HepG2 (cell line): Measurements from ENCODE around the gene ZCCHC10. TPM values are rescaled to one million over a fixed set of nuclear protein-coding genes. Genes with fewer than 3 reads are reported as not detected.

Experiments
- ATAC-seq: fragments of 200-7000 bp; cut with Tn5 transposase; 3 replicates; pipeline ENCODE4 v1.9.1; 2020; ENCODE audit warnings: mild to moderate bottlenecking, moderate library complexity
- BruUV-seq: library from RNA; stranded (reverse); fragments of 400-500 nt; replicated peaks from 2 replicates; lab custom pipeline; 2021; lab: Mats Ljungman, UMichigan
- CTCF ChIA-PET: fragments of 300-600 bp; formaldehyde crosslinking; extraction: SDS; loops from one replicate; lab custom pipeline; 2021; ENCODE audit warnings: low total read pairs, inconsistent platforms, low intra/inter-chr PET ratio; lab: Yijun Ruan, JAX
- POLR2A ChIA-PET: fragments of 350-600 bp; sonication (Branson Sonifier 250); formaldehyde crosslinking; loops from one replicate; lab custom pipeline; 2020; ENCODE audit warnings: antibody characterized with exemption, inconsistent platforms; lab: Yijun Ruan, JAX
- DNase-seq: peaks from one replicate; pipeline ENCODE4 v3.0.0-alpha.2; 2015; ENCODE audit warnings: low spot score
- FAIRE-seq: peaks from 3 replicates; lab custom pipeline; 2011; peaks lifted over from hg19 to GRCh38; lab: Jason Lieb, UNC
- H2AFZ ChIP-seq: one replicate; pipeline ENCODE4 v1.6.1; 2011; ENCODE audit warnings: low read length, inconsistent platforms
- H3K27ac ChIP-seq: fragments of 300-600 bp; 3 replicates; pipeline ENCODE4 v1.8.0; 2011; ENCODE audit warnings: mixed run types, mild to moderate bottlenecking, mixed read lengths, low read length, inconsistent platforms; ENCODE audit not compliant: insufficient read depth; ENCODE audit errors: extremely low read length
- H3K27me3 ChIP-seq, 2 experiments: fragments of 200-600 bp in 1 of 2; 2 replicates in 1 of 2; 3 replicates in 1 of 2; pipeline versions ENCODE4 v1.6.0 to v1.8.0; 2011; ENCODE audit warnings: low read length in 2 of 2, mild to moderate bottlenecking in 2 of 2, moderate library complexity in 2 of 2, inconsistent platforms in 1 of 2; ENCODE audit not compliant: insufficient read depth in 2 of 2, control insufficient read depth in 1 of 2
- H3K36me3 ChIP-seq, 2 experiments: fragments of 200-600 bp in 1 of 2; replicated peaks in 1 of 2; 2 replicates in 1 of 2; 3 replicates in 1 of 2; pipeline versions ENCODE4 v1.5.1 to v1.8.0; 2011; ENCODE audit warnings: low read length in 2 of 2, inconsistent platforms in 1 of 2; ENCODE audit not compliant: insufficient read depth in 2 of 2, control insufficient read depth in 1 of 2
- H3K4me1 ChIP-seq: 2 replicates; pipeline ENCODE4 v1.5.1; 2012; ENCODE audit warnings: low read length, inconsistent platforms; ENCODE audit not compliant: insufficient read depth
- H3K4me2 ChIP-seq: 2 replicates; pipeline ENCODE4 v1.6.0; 2011; ENCODE audit warnings: low read depth, low read length, inconsistent platforms
- H3K4me3 ChIP-seq, 3 experiments: fragments of 200-600 bp in 1 of 3; sonication (generic), shearing (Covaris generic) in 1 of 3; replicated peaks in 1 of 3; 2 replicates each; pipeline ENCODE4 v1.5.1; 2011 to 2016; ENCODE audit warnings: low read length in 3 of 3, inconsistent platforms in 2 of 3, low read depth in 2 of 3, mild to moderate bottlenecking in 2 of 3, control low read depth in 1 of 3, mixed read lengths in 1 of 3; ENCODE audit not compliant: insufficient read depth in 1 of 3
- H3K79me2 ChIP-seq: one replicate; pipeline ENCODE4 v1.6.1; 2011; ENCODE audit warnings: low read length, inconsistent platforms; ENCODE audit not compliant: insufficient read depth
- H3K9ac ChIP-seq: 2 replicates; pipeline ENCODE4 v1.6.0; 2011; ENCODE audit warnings: mild to moderate bottlenecking, low read depth, low read length, inconsistent platforms; ENCODE audit not compliant: insufficient read depth
- H3K9me3 ChIP-seq: 2 replicates; pipeline ENCODE4 v1.5.1; 2012; ENCODE audit warnings: mild to moderate bottlenecking, low read length
- H4K20me1 ChIP-seq: 2 replicates; pipeline ENCODE4 v1.6.0; 2011; ENCODE audit warnings: inconsistent platforms, mild to moderate bottlenecking, low read length, moderate library complexity; ENCODE audit not compliant: insufficient read depth
- ATF4 ChIP-seq, 2 experiments: fragments of 450-650 bp in 1 of 2; sonication (generic) in 1 of 2; formaldehyde crosslinking; IDR thresholded peaks; 2 replicates each; pipeline versions ENCODE4 v1.5.0 to v1.8.0; 2020 to 2022; ENCODE audit warnings: mild to moderate bottlenecking in 1 of 2, missing genetic modification reagents in 1 of 2
- CSRNP1 ChIP-seq: sonication (generic); formaldehyde crosslinking; IDR thresholded peaks from 2 replicates; pipeline ENCODE4 v1.8.1; 2023; ENCODE audit warnings: mild to moderate bottlenecking, missing genetic modification reagents
- HHEX ChIP-seq: IDR thresholded peaks from 2 replicates; pipeline ENCODE4 v1.6.1; 2016; ENCODE audit warnings: control low read depth
- PBX3 ChIP-seq: sonication (generic); formaldehyde crosslinking; IDR thresholded peaks from 2 replicates; pipeline ENCODE4 v1.8.1; 2023; ENCODE audit warnings: missing genetic modification reagents, inconsistent platforms, borderline replicate concordance
- PHF8 ChIP-seq: sonication (generic); formaldehyde crosslinking; IDR thresholded peaks from 2 replicates; pipeline ENCODE4 v1.5.0; 2020; ENCODE audit warnings: missing genetic modification reagents
- POLR2AphosphoS5 ChIP-seq: IDR thresholded peaks from 2 replicates; pipeline ENCODE4 v1.6.1; 2012; ENCODE audit warnings: low read depth, low read length
- PRDM10 ChIP-seq: sonication (generic); formaldehyde crosslinking; IDR thresholded peaks from 2 replicates; pipeline ENCODE4 v1.4.0; 2020; ENCODE audit warnings: low read depth, missing genetic modification reagents
- SMAD9 ChIP-seq: sonication (generic); formaldehyde crosslinking; IDR thresholded peaks from 2 replicates; pipeline ENCODE4 v1.5.1; 2020; ENCODE audit warnings: mild to moderate bottlenecking, missing genetic modification reagents
- THRA ChIP-seq: sonication (generic); formaldehyde crosslinking; IDR thresholded peaks from 2 replicates; pipeline ENCODE4 v1.4.0; 2020; ENCODE audit warnings: missing genetic modification reagents, borderline replicate concordance
- ZBTB37 ChIP-seq: sonication (generic); formaldehyde crosslinking; IDR thresholded peaks from 2 replicates; pipeline ENCODE4 v1.4.0; 2020; ENCODE audit warnings: mild to moderate bottlenecking, missing genetic modification reagents
- WGBS: methylation state at CpG from one replicate; pipeline ENCODE4 v1.1.6; 2017; ENCODE audit warnings: low lambda C conversion rate; 5-methylcytosine and 5-hydroxymethylcytosine counted together
- in situ Hi-C: cut with HindIII; loops from 2 replicates; pipeline ENCODE4 v1.10.0; 2017; ENCODE audit warnings: low pct_unique_long_range_greater_than_20kb; ENCODE audit not compliant: extremely low pct_ligation_motif_present
- intact Hi-C: fragments of 100-400 bp; cut with micrococcal nuclease; formaldehyde crosslinking; loops from one replicate; pipeline ENCODE4 v1.10.0; 2022; ENCODE audit not compliant: unreplicated experiment
- polyA plus RNA-seq, 8 experiments: library from polyadenylated mRNA; depleted of rRNA in 3 of 8; stranded (reverse) in 7 of 8; unstranded in 1 of 8; fragments of >200 nt; fragmentation: Illumina TruSeq in 4 of 8; extraction: Trizol in 4 of 8; gene quantifications; 2 replicates each; pipeline versions ENCODE4 v1.2.1 to v1.2.3, GENCODE V29; 2011 to 2016; ENCODE audit warnings: low read depth in 4 of 8, missing spikeins in 1 of 8, mixed read lengths in 1 of 8; ENCODE audit not compliant: insufficient read depth in 1 of 8
- total RNA-seq, 5 experiments: library from RNA; depleted of rRNA; stranded (reverse); fragments of >200 nt; fragmentation: Illumina TruSeq; extraction: Trizol; gene quantifications; 2 replicates each; pipeline ENCODE4 v1.2.3, GENCODE V29; 2016; ENCODE audit warnings: low read depth in 1 of 5

ZCCHC10 gene
- total and polyA plus RNA-seq, 2 of the 13 experiments (the other 11 are each of a cell fraction or from before 2014, with no cell fraction given), result 40.7 to 48.2 TPM

- Histone ChIP-seq H3K4me1 (peaks cover 57% of the 10 kb centered on the region), H2AFZ (no peak overlapping the region), H3K4me3 (no peak overlapping the region), H3K9ac (no peak overlapping the region), H3K4me2 (no peak overlapping the region), H3K79me2 (peaks cover 93% of the 10 kb centered on the region), H3K9me3 (no peaks in the 10 kb centered on the region), H4K20me1 (peaks cover 54% of the 10 kb centered on the region), H3K36me3 (peaks cover 2 to 11% of the 10 kb centered on the region in 2 experiments; a peak in 4 of 5 replicates), H3K27me3 (no peaks in the 10 kb centered on the region), H3K27ac (no peak overlapping the region)
- intact Hi-C loops (no loop called here), in situ Hi-C loops (no loop called here)
- WGBS, result 100% methylated on average over 2 of the region's 2 CpGs
- ChIA-PET CTCF (no interaction called here), POLR2A (no interaction called here)
- no peak for DNase-seq
- BruUV-seq, result no TSS peak
- no peak for FAIRE-seq
- ATAC-seq, result no peak
- TF ChIP-seq SMAD9 (CRISPR knock-in tag), result no peak
- no peak for TF ChIP-seq PHF8 (CRISPR knock-in tag)
- TF ChIP-seq POLR2AphosphoS5, result no peak
- TF ChIP-seq ATF4 (CRISPR knock-in tag; IDR thresholded peaks at IDR 0.05), result no peak
- TF ChIP-seq PBX3, result no peak
- TF ChIP-seq HHEX, result no peak
- TF ChIP-seq ZBTB37 (CRISPR knock-in tag), result no peak
- no peak for TF ChIP-seq THRA (CRISPR knock-in tag)
- TF ChIP-seq PRDM10 (CRISPR knock-in tag), result no peak
- TF ChIP-seq CSRNP1 (CRISPR knock-in tag), result no peak
These were observed 77.2 kb downstream of the ZCCHC10 start for GRCh38 chr5:132949136-132949535.
